ENCODE measurements around the gene NPM3. TPM values are rescaled to one million over a fixed set of nuclear protein-coding genes. Genes with fewer than 3 reads are reported as not detected.

NPM3 gene
- total and polyA plus RNA-seq, 8 donors = 13.2 to 23.3 (median 18.1) TPM

DNA sequence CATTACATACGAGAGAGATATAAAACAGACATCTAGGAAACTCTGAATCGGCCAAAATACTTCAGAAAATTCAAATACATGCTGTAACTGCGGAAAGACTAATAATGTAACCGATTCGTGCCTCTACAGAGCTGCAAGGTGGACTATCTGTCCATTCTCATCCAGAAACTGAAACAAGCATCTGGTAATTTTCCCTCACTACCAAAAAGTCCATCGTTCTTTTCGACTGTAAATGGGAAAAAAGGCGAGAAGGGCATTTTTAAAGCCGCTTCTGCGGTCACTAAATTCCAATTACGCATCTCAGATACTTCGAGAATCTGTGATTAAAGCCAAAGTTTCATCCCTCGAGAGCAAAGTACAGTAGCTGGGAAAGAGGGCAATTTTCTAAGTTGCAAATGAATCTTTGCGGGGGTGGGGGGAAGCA lies 33.7 kb upstream of the NPM3 start:
- peaks cover 10 to 24% (median 15%) of the 10 kb centered on the region in 3 donors for H3K4me1 ChIP-seq
- DNase-seq = no peak
- peak overlapping the region; percentile 83 to 99 (median 98) for H3K4me3 ChIP-seq
- ATAC-seq = no peak
- 0 to 1% methylated on average over 14 of the region's 14 CpGs for WGBS, 2 donors
- intact Hi-C loops (cut with DNase I) = no loop called here
- TF ChIP-seq, protein P1, sequence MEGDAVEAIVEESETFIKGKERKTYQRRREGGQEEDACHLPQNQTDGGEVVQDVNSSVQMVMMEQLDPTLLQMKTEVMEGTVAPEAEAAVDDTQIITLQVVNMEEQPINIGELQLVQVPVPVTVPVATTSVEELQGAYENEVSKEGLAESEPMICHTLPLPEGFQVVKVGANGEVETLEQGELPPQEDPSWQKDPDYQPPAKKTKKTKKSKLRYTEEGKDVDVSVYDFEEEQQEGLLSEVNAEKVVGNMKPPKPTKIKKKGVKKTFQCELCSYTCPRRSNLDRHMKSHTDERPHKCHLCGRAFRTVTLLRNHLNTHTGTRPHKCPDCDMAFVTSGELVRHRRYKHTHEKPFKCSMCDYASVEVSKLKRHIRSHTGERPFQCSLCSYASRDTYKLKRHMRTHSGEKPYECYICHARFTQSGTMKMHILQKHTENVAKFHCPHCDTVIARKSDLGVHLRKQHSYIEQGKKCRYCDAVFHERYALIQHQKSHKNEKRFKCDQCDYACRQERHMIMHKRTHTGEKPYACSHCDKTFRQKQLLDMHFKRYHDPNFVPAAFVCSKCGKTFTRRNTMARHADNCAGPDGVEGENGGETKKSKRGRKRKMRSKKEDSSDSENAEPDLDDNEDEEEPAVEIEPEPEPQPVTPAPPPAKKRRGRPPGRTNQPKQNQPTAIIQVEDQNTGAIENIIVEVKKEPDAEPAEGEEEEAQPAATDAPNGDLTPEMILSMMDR (IDR thresholded peaks at IDR 0.05) = no peak
- FAIRE-seq = no peak
- no peaks in the 10 kb centered on the region for H3K36me3 ChIP-seq
- peak overlapping the region in 2 of 4 donors; percentile 20 to 88 for H3K27ac ChIP-seq
- H3K27me3 ChIP-seq = no peaks in the 10 kb centered on the region
- H3K9me3 ChIP-seq = no peaks in the 10 kb centered on the region

DNA sequence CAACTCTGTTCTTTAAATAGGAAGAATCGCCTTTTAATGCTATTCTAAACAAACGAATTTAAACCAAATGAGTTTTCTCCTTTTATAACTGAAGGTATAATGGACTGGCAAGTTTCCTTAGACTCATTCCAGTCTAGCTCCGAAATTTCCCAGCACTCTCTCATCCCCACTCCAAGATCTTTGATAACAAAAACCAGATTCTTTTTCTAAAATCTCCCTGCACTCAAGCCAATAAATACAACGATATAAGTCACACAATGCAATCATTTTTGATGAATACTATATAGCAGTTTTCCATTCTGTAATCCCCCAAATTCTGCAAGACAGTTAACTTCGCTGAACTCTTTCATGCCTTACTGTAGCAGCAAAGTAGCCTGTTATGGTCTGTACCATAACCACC lies 33.1 kb upstream of the NPM3 start:
- H3K9me3 ChIP-seq = no peaks in the 10 kb centered on the region
- TF ChIP-seq, protein P1 (IDR thresholded peaks at IDR 0.05) = no peak
- intact Hi-C loops (cut with DNase I) = no loop called here
- no peak for DNase-seq
- no peak for FAIRE-seq
- no peaks in the 10 kb centered on the region for H3K27me3 ChIP-seq
- peak overlapping the region in 1 of 4 donors; percentile 20 for H3K27ac ChIP-seq
- H3K4me1 ChIP-seq = peaks cover 10 to 24% (median 15%) of the 10 kb centered on the region in 3 donors
- peak overlapping the region; percentile 83 to 99 (median 98) for H3K4me3 ChIP-seq
- no peaks in the 10 kb centered on the region for H3K36me3 ChIP-seq
- no peak for ATAC-seq
- WGBS, 2 donors = 1 to 2% methylated on average over 5 of the region's 5 CpGs

DNA sequence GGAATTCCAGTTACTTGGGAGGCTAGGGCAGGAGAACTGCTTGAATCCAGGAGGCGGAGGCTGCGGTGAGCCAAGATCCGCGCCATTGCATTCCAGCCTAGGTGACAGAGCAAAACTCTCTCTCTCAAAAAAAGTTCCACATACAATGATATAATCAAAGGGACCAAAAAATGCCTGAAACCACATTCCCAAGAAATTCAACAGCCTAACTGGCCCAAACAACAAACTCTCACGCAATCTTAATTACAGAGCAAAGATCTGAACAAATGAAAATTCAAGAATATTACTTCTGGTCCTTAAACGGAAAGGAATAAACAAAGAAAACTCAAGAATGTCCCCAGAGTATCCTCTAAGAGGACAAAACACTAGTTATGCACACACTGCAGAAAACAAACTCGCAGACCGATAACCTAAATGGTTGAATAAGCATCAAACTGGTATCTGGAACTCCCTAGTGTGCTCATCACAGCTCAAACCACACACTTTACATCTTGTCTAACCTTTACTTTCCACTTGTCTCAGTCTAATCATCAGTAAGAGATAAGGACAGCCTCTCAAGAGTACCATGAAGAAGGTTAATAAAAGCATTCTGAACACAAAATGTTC lies 31.3 kb upstream of the NPM3 start:
- WGBS, 2 donors = 79 to 81% methylated on average over 8 of the region's 8 CpGs
- ATAC-seq (no peak), DNase-seq (no peak), FAIRE-seq (no peak)
- TF ChIP-seq, protein P1 (IDR thresholded peaks at IDR 0.05) = no peak
- peaks cover 0 to 13% (median 0%) of the 10 kb centered on the region in 3 donors for H3K36me3 ChIP-seq
- H3K4me3 ChIP-seq = peak overlapping the region in 2 of 4 donors; percentile 83 to 99
- intact Hi-C loops (cut with DNase I) = no loop called here
- H3K27me3 ChIP-seq = no peaks in the 10 kb centered on the region
- peaks cover 10 to 24% (median 15%) of the 10 kb centered on the region in 3 donors for H3K4me1 ChIP-seq
- H3K9me3 ChIP-seq = no peaks in the 10 kb centered on the region
- no peak overlapping the region for H3K27ac ChIP-seq

DNA sequence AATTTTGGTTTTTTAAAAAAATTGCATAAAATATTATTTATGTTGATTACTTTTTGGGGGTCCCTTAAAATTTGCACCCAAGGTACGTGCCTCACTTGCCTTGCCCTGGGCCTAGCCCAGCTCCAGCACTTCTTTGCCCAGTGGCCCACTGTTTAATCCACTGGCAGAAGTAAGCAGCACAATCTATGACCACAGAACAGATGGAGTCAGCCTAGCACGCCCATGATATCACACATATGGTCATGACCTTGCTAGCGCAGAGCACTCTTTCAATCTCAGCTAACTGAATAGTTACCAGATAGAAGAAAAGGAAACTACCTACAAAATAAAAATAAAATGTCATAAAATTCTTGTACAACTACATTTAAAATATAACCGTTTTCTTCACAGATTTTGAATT lies 29.4 kb upstream of the NPM3 start:
- H3K27me3 ChIP-seq = no peaks in the 10 kb centered on the region
- TF ChIP-seq, protein P1 (IDR thresholded peaks at IDR 0.05) = no peak
- DNase-seq (no peak), ATAC-seq (no peak), FAIRE-seq (no peak)
- no peak overlapping the region for H3K4me3 ChIP-seq
- no peak overlapping the region for H3K27ac ChIP-seq
- WGBS, 2 donors = 73 to 78% methylated on average over 4 of the region's 4 CpGs
- intact Hi-C loops (cut with DNase I) = no loop called here
- peaks cover 10 to 17% (median 15%) of the 10 kb centered on the region in 3 donors for H3K4me1 ChIP-seq
- H3K9me3 ChIP-seq = no peaks in the 10 kb centered on the region
- peaks cover 0 to 30% (median 0%) of the 10 kb centered on the region in 3 donors for H3K36me3 ChIP-seq

DNA sequence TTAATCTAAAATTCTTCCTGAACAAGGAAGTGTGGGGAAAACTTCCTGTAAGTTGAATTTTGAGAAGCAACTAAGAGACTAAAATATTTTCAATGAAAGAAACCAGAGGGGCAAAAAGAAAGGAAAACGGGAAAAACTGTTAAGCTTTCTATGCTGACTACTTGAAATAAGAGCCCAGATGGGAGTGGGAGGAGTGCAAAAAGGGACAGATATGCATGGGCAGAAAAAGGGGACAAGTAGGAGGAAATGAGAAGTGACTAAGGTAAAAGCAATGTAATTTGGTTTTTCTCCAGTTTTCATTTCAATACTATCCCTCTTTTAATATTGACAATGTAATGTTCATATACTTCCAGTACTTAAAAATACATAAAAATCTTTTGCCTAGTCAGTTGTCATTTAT lies 23.9 kb upstream of the NPM3 start:
- H3K27me3 ChIP-seq = no peaks in the 10 kb centered on the region
- no peak overlapping the region for H3K4me3 ChIP-seq
- H3K36me3 ChIP-seq = peaks cover 0 to 83% (median 25%) of the 10 kb centered on the region in 3 donors
- intact Hi-C loops (cut with DNase I) = no loop called here
- ATAC-seq (no peak), FAIRE-seq (no peak), DNase-seq (no peak)
- 79 to 83% methylated on average over 1 of the region's 1 CpG for WGBS, 2 donors
- no peaks in the 10 kb centered on the region for H3K9me3 ChIP-seq
- TF ChIP-seq, protein P1 (IDR thresholded peaks at IDR 0.05) = no peak
- H3K27ac ChIP-seq = no peak overlapping the region
- H3K4me1 ChIP-seq = no peaks in the 10 kb centered on the region

All from pancreas (tissue), 10 donors.